ENCODE data around the gene WDSUB1. TPM values are rescaled to one million over a fixed set of nuclear protein-coding genes. Genes with fewer than 3 reads are reported as not detected.
A peak's percentile ranks its signal among the peaks of the same experiment; 100 is the strongest.

WDSUB1 gene
- total and polyA plus RNA-seq, 9 of the 15 experiments (the other 6 are each of a cell fraction or from before 2014, with no cell fraction given): 5.2 to 13.7 (median 9.4) TPM

GRCh38 chr2:159326569-159327255, 40.2 kb upstream of the WDSUB1 start (continued):
- TF ChIP-seq EP300 (IDR thresholded peaks at IDR 0.05; ENCODE audit: low read length) (0 out of 2 replicates have a peak, but pooled peaks have one; percentile 20), CEBPG (CRISPR knock-in tag; IDR thresholded peaks at IDR 0.05) (peak; percentile 80), CEBPG (tag; conservative IDR thresholded peaks at IDR 0.05 in 1 of 2, IDR thresholded peaks at IDR 0.05 in 1 of 2) (peak; percentile 95 to 97)

- no peak for FAIRE-seq
- Histone ChIP-seq H4K20me1 (replicated peaks; ENCODE audit: control insufficient read depth, insufficient read depth, low read length) (no peaks in the 10 kb centered on the region), H2AFZ (ENCODE audit: low read depth, low read length) (no peak overlapping the region), H3K9ac (ENCODE audit: insufficient read depth in 1 of 2, low read depth in 2 of 2, low read length in 2 of 2) (no peak overlapping the region), H3K27ac (ENCODE audit: extremely low read depth, low read depth, low read length) (no peak overlapping the region), H3K9me3 (replicated peaks; ENCODE audit: control insufficient read depth, insufficient read depth, low read depth, low read length) (no peaks in the 10 kb centered on the region), H3K9me1 (ENCODE audit: control insufficient read depth, insufficient read depth, low read length) (no peaks in the 10 kb centered on the region), H3K27me3 (ENCODE audit: control insufficient read depth in 2 of 2, insufficient read depth in 2 of 2, low read length in 2 of 2) (no peaks in the 10 kb centered on the region), H3K4me1 (replicated peaks in 1 of 2; ENCODE audit: control insufficient read depth in 2 of 2, insufficient read depth in 2 of 2, low read length in 2 of 2) (no peaks in the 10 kb centered on the region), H3K4me2 (ENCODE audit: insufficient read depth, low read length) (no peak overlapping the region), H3K36me3 (ENCODE audit: control insufficient read depth, insufficient read depth, low read length) (no peaks in the 10 kb centered on the region), H3K79me2 (ENCODE audit: control insufficient read depth, insufficient read depth, low read length) (no peaks in the 10 kb centered on the region), H3K4me3 (no peak overlapping the region)
- intact Hi-C loops (cut with micrococcal nuclease): no loop called here
- TF ChIP-seq SRF (CRISPR knock-in tag; IDR thresholded peaks at IDR 0.05): no peak
- TF ChIP-seq PYGO2 (tag; IDR thresholded peaks at IDR 0.05): no peak
- TF ChIP-seq HNRNPH1 (optimal IDR thresholded peaks at IDR 0.05; ENCODE audit: low read depth, low read length): no peak
- no peak for TF ChIP-seq ARNT (IDR thresholded peaks at IDR 0.05)
- ATAC-seq: no peak
- POLR2A ChIA-PET: no interaction called here
- CTCF ChIA-PET (ENCODE audit: low intra/inter-chr PET ratio): no interaction called here
- in situ Hi-C loops (cut with MboI): no loop called here
- no peak for DNase-seq (ENCODE audit: extremely low read depth in 1 of 4, low spot score in 3 of 4)
- BruUV-seq (replicated peaks): no TSS peak
Observed at GRCh38 chr2:159322419-159322818, 35.9 kb upstream of the WDSUB1 start.

Data from K562 (cell line).